ENCODE measurements around the gene ZMYM3. TPM values are rescaled to one million over a fixed set of nuclear protein-coding genes. Genes with fewer than 3 reads are reported as not detected.

Gene ZMYM3
- total RNA-seq, 1 donor from 2014 or later, result 1.6 TPM

DNA sequence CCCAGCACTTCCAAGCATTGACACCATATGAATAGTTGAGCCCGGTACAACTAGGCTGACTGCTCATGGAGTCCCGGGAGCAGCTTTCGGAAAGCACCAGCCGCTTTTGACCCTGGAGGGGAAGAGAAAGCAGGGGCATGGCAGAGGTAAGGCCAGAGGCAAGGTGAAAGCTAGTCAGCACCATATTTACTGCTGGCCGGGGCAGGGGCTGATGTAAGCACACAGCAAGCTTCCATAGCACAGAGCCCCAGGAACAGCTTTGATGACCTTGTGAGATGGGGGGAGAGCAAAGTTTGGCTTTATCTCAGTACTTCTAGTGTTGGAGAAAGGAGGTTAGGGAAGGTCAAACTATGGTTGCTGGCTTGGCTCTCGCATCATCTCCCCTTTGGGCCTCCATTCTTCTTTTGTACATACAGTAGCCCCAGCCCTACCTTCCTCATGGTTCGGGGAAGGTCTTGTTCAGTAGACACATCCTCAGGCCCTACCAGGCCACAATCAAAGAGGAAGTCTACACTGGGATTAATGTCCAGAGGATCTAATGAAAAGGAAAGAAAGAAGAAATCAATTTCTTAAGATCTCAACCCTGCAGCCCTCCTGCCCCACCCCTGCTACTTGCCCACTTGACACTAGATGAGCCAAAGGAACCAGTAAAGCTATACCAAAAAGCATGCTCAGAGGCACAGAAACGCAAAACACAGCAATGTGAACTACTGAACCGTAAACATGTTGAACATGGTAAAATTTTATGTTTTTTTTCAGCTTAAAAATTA is 9.4 kb downstream of the ZMYM3 start:
- TF ChIP-seq, protein P1, sequence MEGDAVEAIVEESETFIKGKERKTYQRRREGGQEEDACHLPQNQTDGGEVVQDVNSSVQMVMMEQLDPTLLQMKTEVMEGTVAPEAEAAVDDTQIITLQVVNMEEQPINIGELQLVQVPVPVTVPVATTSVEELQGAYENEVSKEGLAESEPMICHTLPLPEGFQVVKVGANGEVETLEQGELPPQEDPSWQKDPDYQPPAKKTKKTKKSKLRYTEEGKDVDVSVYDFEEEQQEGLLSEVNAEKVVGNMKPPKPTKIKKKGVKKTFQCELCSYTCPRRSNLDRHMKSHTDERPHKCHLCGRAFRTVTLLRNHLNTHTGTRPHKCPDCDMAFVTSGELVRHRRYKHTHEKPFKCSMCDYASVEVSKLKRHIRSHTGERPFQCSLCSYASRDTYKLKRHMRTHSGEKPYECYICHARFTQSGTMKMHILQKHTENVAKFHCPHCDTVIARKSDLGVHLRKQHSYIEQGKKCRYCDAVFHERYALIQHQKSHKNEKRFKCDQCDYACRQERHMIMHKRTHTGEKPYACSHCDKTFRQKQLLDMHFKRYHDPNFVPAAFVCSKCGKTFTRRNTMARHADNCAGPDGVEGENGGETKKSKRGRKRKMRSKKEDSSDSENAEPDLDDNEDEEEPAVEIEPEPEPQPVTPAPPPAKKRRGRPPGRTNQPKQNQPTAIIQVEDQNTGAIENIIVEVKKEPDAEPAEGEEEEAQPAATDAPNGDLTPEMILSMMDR (IDR thresholded peaks at IDR 0.05; ENCODE audit: insufficient read depth, low read length, severe bottlenecking), result no peak
- FAIRE-seq, result no peak
- Histone ChIP-seq H3K27me3 (ENCODE audit: control insufficient read depth, insufficient read depth, low read length) (no peaks in the 10 kb centered on the region), H3K36me3 (ENCODE audit: control insufficient read depth, insufficient read depth, low read length) (peaks cover 7% of the 10 kb centered on the region), H3K4me3 (ENCODE audit: low read depth, low read length) (no peak overlapping the region)
- no peak for DNase-seq (ENCODE audit: low read depth)

DNA sequence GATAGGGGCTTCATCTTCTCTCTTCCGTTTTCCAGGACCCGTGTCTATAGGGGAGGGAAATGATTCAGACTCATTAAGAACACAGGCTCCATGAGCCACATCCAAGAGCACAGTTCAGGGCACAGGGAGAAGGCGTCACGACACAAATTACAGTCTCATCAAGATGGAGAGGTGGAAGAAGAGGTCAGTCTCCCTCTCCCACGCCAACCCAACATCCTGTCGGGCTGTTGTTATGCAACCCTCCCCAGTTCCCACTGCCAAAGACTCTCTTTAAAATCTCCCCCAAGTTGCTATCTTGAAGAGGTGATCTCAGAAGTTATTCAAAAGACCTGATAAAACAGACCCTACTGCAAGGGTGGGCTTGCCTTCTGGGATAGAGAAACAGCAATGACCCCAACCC is 12.6 kb downstream of the ZMYM3 start:
- FAIRE-seq, result no peak
- Histone ChIP-seq H3K27me3 (ENCODE audit: control insufficient read depth, insufficient read depth, low read length) (no peaks in the 10 kb centered on the region), H3K36me3 (ENCODE audit: control insufficient read depth, insufficient read depth, low read length) (peaks cover 5% of the 10 kb centered on the region), H3K4me3 (ENCODE audit: low read depth, low read length) (no peak overlapping the region)
- no peak for DNase-seq (ENCODE audit: low read depth)
- TF ChIP-seq, protein P1 (IDR thresholded peaks at IDR 0.05; ENCODE audit: insufficient read depth, low read length, severe bottlenecking), result no peak

DNA sequence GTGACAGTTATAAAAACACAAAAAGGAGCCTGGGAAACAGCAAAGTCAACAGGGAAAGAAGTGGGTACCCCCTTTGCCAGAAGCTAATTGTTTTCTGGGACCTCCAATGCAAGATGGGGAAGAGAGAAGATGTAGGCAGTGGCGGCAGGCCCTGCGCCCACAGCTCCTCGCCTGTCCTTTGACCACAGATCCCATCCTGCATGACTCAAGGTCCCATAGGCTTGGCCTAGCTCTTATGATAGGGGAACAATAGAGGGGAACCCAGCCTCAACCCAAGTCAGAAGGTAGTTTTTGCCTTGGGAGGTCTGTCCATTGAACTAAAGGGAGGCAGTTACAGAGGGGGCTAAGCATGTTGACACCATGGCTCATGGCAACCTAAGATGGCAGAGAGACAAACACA is 14.2 kb downstream of the ZMYM3 start:
- H3K36me3 ChIP-seq (ENCODE audit: control insufficient read depth, insufficient read depth, low read length), result peaks cover 2% of the 10 kb centered on the region
- no peak for FAIRE-seq
- TF ChIP-seq, protein P1 (IDR thresholded peaks at IDR 0.05; ENCODE audit: insufficient read depth, low read length, severe bottlenecking), result no peak
- no peaks in the 10 kb centered on the region for H3K27me3 ChIP-seq (ENCODE audit: control insufficient read depth, insufficient read depth, low read length)
- no peak overlapping the region for H3K4me3 ChIP-seq (ENCODE audit: low read depth, low read length)
- DNase-seq (ENCODE audit: low read depth), result no peak

DNA sequence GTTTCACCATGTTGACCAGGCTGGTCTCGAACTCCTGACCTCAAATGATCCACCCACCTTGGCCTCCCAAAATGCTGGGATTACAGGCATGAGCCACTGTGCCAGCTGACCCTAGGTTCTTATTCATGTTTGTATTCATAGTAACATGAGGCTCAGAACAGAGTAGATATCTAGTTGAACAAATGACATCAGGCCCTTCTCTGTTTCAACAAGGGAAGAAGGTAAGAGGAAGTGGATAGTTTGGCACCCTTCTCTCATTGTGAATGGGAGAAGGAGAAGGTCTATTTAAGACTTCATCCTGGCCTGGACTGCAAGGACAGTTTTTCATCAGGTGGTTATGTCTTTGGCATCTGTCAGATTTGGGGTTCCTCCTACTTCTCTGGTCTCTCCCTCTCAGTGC is 17.1 kb downstream of the ZMYM3 start:
- Histone ChIP-seq H3K4me3 (ENCODE audit: low read depth, low read length) (no peak overlapping the region), H3K27me3 (ENCODE audit: control insufficient read depth, insufficient read depth, low read length) (no peaks in the 10 kb centered on the region), H3K36me3 (ENCODE audit: control insufficient read depth, insufficient read depth, low read length) (no peaks in the 10 kb centered on the region)
- DNase-seq (ENCODE audit: low read depth) (no peak), FAIRE-seq (no peak)
- TF ChIP-seq, protein P1 (IDR thresholded peaks at IDR 0.05; ENCODE audit: insufficient read depth, low read length, severe bottlenecking), result no peak

DNA sequence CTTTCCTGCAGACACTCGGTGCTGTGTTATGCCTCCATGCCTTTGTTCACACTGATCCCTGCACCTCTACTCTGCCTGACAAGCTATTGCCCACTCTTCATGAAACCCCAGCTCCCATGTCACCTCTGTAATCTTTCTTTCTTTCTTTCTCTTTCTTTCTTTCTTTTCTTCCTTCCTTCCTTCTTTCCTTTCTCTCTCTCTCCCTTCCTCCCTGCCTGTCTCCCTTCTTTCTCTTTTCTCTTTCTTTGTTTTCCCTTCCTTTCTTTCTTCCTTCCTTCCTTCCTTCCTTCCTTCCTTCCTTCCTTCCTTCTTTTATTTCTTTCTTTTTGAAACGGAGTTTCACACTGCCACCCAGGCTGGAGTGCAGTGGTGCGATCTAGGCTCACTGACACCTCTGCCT is 18.5 kb downstream of the ZMYM3 start:
- Histone ChIP-seq H3K36me3 (ENCODE audit: control insufficient read depth, insufficient read depth, low read length) (no peaks in the 10 kb centered on the region), H3K4me3 (ENCODE audit: low read depth, low read length) (no peak overlapping the region), H3K27me3 (ENCODE audit: control insufficient read depth, insufficient read depth, low read length) (no peaks in the 10 kb centered on the region)
- FAIRE-seq, result no peak
- no peak for DNase-seq (ENCODE audit: low read depth)
- TF ChIP-seq, protein P1 (IDR thresholded peaks at IDR 0.05; ENCODE audit: insufficient read depth, low read length, severe bottlenecking), result no peak
